ENCODE data around the gene CHID1.

DNA sequence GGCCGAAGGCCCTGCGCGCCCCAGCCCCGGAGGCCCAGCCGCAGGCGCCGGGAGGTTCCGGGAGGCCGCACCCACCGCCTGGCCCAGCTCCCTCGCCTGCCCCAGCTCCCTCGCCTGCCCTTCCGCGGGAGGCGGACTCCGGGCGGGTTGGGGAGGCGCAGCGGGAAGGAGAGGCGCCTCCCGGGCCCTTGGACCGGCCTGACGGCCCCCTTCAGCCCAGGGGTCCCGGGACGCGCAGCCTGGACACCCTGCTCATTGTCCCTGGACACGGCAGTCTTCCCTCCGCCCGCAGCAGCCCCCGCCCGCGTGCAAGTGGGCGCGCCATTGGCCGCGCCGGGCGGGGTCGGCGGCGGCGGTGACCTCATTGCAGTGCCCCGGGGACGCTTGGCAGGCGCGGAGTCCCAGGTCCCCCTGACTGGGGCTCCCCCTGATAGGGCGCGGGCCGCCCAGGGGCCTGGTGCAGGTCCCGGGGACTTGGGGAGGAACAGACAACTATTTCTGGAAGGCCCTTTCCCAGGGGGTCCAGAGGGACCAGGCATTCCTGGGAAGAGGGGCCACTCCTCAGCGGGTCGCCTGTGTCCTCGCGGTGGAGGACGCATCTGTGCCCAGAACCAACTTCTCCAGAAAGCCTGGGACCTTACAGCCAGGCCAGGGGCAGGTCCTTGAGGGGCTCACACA, 77.4 kb downstream of the CHID1 start:
- TF ChIP-seq, protein P1, sequence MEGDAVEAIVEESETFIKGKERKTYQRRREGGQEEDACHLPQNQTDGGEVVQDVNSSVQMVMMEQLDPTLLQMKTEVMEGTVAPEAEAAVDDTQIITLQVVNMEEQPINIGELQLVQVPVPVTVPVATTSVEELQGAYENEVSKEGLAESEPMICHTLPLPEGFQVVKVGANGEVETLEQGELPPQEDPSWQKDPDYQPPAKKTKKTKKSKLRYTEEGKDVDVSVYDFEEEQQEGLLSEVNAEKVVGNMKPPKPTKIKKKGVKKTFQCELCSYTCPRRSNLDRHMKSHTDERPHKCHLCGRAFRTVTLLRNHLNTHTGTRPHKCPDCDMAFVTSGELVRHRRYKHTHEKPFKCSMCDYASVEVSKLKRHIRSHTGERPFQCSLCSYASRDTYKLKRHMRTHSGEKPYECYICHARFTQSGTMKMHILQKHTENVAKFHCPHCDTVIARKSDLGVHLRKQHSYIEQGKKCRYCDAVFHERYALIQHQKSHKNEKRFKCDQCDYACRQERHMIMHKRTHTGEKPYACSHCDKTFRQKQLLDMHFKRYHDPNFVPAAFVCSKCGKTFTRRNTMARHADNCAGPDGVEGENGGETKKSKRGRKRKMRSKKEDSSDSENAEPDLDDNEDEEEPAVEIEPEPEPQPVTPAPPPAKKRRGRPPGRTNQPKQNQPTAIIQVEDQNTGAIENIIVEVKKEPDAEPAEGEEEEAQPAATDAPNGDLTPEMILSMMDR (conservative IDR thresholded peaks at IDR 0.05) = no peak
- TF ChIP-seq EZH2 (IDR thresholded peaks at IDR 0.05; ENCODE audit: low read depth) = no peak

Data from PC-9 (cell line).